Activated CD4-positive, alpha-beta T cell treated with anti-CD3 and anti-CD28 coated beads for 1 hour (primary cell): ENCODE results near the gene ZNF180.
"Not testable (repeated sequence)": the region's sequence is repeated elsewhere in the genome, so short reads cannot be mapped to it uniquely, and the experiment has no call there.

Experiments used
- DNase-seq: peaks from one replicate; pipeline ENCODE4 v3.0.0-alpha.2; 2020

ZNF180 gene

GRCh38 chr19:44496711-44497110, 3.6 kb downstream of the ZNF180 start:
- no peak for DNase-seq

GRCh38 chr19:44476559-44477408, 23.5 kb downstream of the ZNF180 start:
- DNase-seq: no peak

- DNase-seq: not testable (repeated sequence)
Observed at GRCh38 chr19:44468730-44469129, 31.6 kb downstream of the ZNF180 start.

GRCh38 chr19:44462600-44463286, 37.6 kb downstream of the ZNF180 start:
- DNase-seq: not testable (repeated sequence)

DNA sequence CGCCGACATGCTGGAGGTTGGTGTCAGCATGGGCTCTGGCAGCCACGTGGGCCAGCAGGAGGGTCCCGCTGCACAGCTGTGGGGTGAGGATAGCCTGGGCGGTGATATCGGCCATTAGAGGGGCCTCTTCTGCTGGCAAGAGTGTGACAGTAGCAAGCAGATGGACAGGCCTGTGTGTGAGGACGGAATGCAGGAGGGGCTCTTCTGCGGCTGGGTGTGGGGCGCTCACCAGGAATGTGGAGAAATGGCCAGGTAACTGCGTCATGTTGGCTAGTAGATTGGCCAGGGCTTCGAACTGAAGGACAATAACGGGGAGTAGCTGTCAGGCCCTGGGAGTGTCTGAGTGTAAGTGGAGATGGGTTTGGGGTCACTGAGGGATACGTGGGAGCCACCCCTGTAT, 44.3 kb downstream of the ZNF180 start:
- DNase-seq: not testable (repeated sequence)

DNA sequence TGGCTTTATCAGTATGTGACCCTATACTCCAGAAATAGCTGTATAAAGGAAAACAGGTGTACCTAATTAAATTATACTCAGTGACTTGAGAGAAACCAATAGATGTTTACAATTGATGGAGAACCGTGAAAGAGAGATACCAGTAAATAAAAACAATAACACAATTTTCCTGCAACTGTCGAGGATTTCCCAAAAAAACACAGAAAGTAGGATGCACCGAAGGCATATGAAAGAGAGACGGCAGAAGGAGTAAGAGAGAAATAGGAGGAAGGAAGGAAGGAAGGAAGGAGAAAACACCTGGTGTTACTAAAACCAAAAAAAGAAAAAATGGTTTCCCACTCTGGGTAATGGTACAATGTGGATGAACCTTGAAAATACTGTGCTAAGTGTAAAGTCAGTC, 45.2 kb downstream of the ZNF180 start:
- no peak for DNase-seq

DNA sequence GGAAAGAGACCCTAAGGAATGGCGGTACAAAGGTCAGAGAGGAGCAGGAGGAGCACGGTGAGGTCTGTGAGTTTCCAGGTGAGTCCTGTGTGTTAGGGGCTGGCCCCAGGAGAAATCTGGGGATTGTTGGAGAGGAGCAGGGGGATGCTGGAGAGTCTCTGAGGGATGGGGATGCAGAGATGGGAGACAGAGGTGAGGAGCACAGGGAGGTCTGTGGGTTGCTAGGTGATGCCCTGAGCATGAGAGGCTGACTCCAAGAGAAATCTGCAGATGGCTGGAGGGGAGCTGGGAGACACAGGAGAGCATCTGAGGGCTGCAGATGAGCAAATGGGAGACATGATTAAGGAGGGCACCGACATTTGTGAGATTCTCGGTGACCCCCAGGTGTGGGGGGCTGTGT, 48.0 kb downstream of the ZNF180 start:
- no peak for DNase-seq

DNA sequence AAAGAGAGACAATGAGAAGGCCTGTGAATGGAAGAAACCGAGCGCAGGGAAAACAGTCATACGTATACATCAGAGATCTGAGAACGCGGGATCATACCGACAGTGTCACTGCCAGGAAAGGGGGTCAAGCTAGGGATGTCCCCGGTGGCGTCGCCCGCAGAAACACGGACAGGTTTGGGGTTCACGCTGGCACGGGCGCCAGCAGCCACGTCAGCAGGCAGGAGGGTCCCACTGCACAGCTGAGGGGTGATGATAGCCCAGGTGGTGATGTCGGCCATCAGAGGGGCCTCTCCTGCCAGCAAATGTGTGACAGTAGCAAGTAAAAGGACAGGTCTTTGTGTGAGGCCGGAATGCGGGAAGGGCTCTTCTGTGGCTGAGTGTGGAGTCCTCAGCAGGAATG, 48.6 kb downstream of the ZNF180 start:
- DNase-seq: no peak

- DNase-seq: peak; percentile 50
Observed at GRCh38 chr19:44447916-44448674, 52.2 kb downstream of the ZNF180 start, which contains the start of gene ZNF229. ZNF229 (minus strand) TSS chr19:44448472; CDS start chr19:44442847, 5,625 bp downstream.

DNA sequence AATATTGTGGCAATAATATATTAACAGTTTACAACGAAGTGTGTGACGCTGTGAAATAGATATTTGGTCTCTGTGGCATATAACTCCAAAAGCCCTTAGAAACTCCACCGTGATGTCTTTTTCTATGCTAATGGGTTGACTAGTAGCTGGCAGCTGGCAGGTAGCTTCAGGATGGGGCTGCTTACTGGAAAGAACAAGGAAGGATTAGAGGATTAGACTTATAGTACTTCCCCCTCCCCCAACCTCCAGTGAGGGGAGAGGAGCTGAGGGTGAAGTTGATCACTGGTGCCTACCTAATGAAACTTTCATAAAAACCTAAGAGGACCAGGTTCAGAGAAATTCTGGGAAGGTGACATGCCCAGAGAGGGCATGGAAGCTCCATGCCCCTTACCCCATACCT, 61.9 kb downstream of the ZNF180 start:
- DNase-seq: no peak

DNA sequence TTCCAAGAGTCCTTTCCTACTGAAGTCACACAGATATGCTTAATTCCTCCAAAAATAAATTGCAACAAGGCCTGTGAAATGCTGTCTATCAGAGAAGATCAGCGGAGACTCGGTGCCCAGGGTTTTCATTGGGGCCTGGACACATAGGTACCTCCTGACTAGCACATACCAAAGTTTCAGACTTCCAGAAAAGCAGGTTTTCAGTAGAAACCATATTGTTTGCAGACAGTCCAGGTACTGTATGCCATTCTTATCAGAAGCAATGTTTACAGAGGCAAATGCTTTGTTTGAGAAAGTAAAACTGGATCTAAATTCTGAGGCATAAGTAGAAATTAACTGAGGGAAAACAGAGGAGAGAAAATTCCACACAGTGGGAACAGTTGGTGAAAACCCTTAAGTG, 64.9 kb downstream of the ZNF180 start:
- no peak for DNase-seq

DNA sequence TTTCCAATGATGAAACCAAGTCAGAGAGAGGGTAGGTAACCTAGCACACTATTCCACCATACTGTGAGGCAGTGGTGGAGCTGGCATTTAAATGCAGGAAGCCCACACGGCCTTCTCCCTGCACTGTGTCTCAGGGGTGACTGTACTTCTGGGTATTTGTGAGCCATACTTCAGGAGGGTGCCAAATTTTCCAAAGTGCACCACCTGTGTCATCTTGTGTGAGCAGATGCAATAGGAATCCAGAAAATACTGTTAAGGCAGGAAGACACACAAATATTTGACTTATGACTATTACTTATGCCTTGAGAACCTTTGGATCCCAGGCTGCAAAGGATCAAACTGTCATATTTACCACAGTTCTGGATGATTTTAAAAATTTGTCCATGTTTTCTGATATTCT, 69.4 kb downstream of the ZNF180 start:
- no peak for DNase-seq
